Suppressor macrophage (primary cell): ENCODE data around the gene CA5B.
"Not testable (repeated sequence)": the region's sequence is repeated elsewhere in the genome, so short reads cannot be mapped to it uniquely, and the experiment has no call there.

Experiments used
- DNase-seq, 4 experiments: peaks; one replicate each; pipeline ENCODE4 v3.0.0-alpha.2; 2020 to 2022

CA5B gene

DNA sequence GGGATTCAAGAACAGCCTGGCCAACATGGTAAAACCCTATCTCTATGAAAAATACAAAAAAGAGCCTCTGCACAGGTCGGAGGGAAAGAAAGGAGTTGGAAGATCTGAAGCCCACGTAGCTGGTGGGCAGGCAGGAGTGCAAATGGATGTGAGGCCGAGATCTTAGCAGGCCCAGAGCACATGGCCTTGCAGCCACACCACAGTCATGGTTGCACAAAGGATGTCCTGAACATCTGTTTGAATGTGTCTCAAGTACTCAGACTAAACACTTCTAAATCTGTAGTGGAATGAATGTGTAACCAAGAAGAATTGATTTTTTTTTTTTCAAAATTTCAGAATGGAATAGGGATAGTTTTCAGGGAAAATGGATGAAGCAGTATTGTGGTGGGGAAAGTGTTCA lies 10.8 kb downstream of the CA5B start:
- DNase-seq, result no peak

DNA sequence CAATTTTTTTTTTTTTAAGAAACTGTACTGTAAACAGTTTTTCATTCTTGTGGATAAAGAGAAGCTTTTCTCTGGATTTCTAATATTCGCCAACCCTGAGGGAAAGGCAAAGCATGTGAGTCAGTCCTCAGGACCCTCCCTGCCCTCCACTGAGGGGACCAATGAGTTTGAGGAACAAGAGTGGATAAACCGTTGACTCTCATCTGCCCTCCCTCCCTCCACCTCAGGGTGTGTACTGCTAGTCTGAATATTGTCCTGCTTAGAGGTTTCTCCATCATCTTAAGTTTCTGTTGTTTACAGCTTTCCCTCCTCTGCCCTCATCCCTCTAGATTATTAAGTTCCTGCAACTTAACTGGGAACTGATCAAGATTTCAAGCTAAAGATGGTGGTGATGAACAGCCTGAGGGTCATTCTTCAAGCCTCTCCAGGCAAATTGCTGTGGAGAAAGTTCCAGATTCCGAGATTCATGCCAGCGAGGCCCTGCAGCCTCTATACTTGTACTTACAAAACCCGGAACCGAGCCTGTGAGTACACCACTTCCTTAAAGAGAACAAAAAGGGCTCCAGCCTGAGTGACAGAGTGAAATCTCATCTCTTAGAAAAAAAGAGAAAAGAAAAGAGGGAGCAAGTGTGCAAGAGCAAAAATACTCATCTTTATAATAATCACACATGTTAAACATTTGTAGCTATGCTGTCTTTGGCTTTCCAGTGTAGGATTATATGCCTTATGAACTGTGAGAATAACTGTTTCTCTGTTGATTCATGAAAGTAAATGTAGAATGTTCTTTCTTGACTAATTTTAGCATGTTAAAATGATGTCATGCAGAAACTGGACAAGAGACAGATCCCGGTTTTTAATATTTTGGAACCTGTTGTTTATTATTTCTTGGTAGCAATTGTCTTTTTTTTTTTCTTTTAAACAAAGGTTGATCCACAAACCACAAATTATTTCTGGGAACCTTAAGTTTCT lies 11.9 kb downstream of the CA5B start:
- DNase-seq, result peak; percentile 55 to 76 (median 62)

DNA sequence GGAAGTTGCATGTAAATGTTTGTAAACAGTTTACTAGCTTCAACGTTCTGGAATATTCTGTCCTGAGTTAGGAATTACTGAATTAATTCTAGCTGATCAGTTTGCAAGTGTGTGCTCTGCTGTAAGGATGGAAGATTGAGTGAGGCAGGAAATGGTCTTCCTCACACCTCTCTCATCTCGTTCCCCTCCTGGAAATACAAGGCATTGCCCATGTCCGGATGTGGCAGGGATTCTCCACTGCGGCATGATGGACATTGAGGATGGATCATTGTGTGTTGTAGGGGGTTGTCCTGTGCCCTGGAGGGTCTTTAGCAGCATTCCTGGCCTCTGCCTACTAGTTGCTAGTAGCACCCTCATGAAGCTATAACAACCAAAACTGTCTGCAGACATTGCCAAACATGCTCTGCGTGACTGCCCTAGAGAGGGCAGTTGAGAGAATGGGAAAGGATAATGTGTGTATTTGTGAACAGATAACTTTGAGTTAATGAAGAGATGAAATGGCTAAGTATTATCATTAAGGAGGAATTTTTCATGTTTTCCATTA lies 12.6 kb downstream of the CA5B start:
- DNase-seq, result no peak

DNA sequence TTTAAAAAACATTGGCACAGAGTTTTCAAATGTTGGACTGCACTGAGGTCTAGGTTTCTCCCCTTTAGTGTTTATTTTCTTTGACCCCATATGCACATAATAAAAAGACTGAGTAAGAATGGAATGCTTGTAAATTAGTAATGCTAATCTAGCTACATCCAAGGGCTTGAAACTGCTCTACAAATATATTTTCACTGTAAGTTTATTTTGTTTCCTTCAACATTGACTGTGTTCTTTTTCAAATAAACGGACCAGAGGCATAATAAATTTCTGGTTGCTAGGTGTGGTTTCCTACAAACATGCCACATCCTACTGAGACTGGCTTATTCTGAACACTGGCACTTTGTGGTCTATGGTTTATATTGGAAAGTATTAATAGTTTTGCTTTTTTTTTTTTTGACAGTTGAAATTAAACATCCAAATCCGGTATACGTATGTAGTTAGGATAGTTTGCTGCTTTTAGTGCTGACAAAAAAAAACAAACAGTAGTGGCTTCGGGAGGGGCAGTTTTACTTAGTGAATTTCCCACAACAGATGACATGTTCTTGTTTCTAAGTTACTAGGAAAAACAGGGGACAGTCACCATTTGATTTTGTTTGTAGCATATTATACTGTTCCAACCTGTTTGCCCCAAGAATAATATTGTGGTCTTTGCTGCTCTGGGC lies 13.2 kb downstream of the CA5B start:
- peak in 2 of 4 experiments; percentile 1 to 16 for DNase-seq

DNA sequence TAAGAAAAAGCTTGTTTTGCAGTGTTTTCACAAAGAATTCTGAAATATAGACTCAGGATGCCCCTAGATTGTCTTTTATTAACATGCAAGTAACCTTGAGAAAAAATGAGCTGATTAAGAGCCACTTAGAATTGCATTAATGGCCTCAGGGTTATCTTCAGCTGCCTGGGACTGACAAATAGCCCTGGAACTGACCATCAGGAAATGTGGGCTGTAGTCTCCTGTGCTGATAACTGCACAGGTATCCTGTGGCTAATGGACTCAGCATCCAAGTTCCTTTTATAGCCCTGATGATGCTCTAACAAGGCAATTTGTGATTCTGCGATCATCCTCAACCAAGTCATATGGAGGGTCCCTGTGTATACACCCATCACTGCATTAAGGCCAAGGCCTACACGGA lies 17.0 kb downstream of the CA5B start:
- DNase-seq, result no peak

DNA sequence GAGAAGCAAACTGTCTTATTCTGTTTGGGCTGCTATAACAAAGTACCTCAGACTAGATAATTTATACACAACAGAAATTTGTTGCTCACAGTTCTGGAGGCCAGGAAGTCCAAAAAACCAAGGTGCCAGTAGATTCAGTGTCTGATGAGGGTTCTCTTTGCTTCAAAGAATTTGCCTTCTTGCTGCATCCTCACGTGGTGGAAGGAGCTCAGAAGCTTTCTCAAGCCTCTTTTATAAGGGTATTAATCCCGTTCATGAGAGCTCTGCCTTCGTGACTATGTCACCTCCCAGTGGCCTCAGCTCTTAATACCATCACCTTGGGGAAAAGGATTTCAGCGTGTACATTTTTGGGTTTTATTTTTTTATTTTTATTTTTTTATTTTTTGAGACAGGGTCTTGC lies 20.1 kb downstream of the CA5B start:
- DNase-seq, result no peak

DNA sequence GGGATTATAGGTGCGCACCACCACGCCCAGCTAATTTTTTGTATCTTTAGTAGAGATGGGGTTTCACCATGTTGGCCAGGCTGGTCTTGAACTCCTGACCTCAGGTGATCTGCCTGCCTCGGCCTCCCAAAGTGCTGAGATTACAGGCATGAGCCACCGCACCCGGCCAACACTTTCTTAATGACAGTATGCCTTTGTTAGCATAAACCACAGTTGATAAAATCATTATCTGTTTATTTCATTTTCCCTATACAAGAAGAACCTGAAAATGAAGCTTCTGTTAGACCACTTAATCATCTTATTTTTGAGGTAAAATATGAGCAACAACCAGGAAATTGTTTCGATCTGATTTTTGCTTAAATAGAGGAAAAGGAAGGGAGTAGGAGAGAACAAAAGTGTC lies 21.8 kb downstream of the CA5B start:
- DNase-seq, result not testable (repeated sequence)

DNA sequence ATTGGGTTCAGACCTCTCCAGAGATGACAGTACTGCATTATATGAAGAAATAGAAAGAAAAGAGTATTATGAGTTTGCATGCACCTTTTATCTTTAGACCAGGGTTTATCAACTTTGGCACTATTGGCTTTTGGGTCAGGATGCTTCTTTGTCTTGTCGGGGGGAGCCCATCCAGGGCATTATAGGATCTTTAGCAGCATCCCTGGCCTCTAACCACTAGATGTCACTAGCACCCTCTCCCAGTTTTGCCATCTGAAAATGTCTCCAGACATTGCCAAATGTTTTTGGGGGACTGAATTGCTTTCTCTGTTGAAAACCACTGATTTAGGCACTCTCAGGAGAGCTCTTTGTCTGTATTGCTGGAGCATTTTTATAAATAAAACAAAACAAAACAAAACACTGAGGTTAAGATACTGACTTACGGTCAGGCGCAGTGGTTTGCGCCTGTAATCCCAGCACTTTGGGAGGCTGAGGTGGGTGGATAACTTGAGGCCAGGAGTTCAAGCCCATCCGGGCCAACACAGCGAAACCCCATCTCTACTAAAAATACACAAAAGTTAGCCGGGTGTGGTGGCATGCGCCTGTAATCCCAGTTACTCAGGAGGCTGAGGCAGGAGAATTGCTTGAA lies 23.6 kb downstream of the CA5B start:
- peak; percentile 36 to 54 (median 39) for DNase-seq

DNA sequence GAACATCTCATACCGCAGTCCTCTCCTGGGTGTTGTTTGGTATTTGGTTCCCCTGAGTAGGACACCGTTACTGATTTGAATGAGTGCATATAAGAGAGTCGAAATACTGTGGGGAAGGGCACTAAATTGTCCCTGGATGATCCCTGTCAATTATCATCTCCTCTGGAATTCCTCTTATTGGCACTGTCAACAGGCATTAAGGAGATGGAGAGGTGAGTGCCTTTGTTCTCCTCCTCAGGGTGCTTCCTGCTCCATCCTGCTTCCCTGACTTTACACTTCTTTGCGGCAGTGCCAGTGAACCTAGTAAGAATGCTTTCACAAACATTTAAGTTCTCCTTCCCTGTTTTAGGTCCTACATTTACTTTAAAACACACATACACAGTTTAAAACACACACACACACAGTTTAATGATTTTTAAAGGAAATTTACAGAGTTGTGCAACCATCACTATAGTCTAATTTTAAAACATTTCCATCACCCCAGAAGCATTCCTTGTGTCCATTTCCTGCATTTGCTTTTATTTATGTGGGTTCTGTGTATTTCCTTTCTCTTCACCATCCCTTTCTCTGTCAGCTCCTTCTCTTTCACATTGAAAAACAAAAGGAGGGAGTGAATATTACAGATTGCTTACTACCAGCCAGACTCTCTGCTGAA lies 31.4 kb downstream of the CA5B start:
- no peak for DNase-seq

DNA sequence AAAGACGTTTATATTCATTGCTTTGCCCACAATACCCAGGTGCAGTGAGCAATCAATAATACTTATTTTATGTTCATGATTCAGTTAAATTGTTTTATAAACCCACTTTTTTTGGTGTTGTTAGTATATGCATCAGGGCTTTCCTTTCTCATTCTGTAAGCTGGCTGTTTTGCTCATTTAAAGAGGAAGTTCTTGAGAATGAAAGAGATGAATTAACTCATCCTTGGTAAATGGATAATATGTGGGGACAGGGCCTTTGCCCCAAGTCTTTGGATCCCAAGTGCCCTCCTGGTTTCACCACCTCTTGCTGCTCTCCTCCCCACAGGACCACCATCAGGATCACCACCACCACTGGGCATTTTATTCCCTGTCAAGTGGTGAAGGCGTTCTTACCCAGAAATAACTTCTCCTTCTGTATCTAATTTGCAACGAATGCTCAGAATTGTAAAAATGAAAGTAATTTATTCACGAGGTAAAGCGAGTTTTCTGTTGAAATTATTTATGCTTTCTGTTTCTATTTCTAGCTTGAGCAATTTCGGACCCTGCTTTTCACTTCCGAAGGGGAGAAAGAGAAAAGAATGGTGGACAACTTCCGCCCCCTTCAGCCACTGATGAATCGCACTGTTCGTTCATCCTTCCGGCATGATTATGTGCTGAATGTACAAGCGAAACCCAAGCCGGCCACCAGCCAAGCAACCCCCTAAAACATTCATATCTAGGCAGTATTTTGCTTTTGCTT lies 44.1 kb downstream of the CA5B start:
- DNase-seq, result peak; percentile 4 to 29 (median 21)

DNA sequence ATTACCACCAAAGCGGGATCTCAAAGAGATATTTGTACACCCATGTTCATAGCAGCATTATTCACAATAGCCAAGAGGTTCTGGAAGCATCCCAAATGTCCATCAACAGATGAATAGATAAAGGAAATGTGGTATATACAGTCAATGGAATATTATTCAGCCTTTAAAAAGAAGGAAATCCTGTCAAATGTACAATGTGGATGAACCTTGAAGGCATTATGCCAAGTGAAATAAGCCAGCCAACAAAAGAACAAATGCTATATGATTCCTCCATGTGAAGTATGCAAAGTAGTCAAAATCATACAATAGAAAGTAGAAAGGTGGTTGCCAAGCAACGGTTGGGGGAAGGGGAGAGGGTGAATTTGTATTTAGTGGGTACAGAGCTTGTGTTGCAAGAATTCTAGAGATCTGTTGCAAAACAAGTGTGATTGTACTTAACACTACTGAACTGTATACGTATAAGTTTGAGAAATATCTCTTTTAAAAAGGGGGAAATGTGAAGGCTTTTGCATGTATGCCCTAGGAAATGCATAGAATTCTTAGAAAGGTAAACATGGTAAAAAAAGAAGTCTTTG lies 47.2 kb downstream of the CA5B start:
- peak in 1 of 4 experiments; percentile 5 for DNase-seq

DNA sequence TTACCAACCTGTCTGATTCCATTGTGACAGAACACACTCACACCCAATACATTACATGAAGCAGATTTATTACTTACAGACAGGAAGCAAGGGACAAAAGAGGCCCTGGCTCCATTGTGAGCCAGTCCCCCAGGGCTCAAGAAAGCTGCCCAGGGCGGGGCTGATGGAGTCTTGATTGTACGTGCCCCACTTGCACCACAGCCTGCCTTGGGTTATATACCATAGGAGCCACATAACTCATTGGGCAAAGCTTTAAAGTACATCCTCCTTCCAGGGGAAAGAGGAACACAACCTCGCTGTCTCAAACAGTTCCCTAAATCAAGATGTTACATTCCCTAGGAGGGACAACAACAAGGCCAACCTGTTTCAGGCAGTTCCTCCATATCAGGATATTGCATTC lies 48.8 kb downstream of the CA5B start:
- DNase-seq, result peak; percentile 39 to 70 (median 55)

DNA sequence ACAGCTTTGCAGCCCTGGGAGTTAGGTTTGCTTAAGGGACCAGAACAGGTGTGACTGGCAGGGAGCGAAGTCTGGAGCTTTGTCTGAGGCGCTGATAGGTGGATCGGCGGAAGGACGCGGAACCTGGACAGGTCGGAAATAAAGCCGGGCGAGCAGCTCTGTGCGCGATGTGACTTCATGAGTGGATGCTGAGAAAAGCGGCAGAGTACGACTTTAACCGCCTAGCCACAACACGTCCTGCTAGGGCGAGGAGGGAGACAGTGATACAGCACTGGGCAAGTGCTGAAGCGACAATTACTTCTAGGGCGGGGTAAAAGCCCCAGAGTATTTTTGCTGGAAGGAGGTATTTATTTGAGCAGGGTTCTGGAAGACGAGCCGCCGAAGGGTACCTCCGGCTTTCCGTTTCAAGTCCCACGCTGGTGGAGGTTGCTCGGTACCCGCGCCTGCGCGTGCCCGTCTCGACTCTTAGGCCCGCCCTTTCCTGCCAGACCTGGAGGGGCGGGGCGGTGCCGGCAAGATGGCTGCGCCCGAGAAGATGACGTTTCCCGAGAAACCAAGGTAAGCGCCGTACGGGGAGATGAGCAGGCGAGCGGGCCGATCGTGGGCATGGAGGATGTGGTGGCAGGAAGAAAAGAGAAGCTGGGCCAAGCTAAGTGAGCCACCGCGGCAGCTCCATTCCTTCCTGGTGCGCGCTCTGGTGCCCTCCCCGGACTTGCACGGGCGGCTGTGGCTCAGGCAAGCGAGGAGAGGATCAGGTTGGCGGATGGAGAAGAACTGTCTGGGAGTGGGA lies 52.1 kb downstream of the CA5B start, which contains the start of gene ZRSR2:
TSS of gene ZRSR2 (plus strand) at position 506 of the 790 bp plus-strand sequence. CDS start at position 518, 12 bp downstream.
- peak; percentile 71 to 88 (median 78) for DNase-seq

DNA sequence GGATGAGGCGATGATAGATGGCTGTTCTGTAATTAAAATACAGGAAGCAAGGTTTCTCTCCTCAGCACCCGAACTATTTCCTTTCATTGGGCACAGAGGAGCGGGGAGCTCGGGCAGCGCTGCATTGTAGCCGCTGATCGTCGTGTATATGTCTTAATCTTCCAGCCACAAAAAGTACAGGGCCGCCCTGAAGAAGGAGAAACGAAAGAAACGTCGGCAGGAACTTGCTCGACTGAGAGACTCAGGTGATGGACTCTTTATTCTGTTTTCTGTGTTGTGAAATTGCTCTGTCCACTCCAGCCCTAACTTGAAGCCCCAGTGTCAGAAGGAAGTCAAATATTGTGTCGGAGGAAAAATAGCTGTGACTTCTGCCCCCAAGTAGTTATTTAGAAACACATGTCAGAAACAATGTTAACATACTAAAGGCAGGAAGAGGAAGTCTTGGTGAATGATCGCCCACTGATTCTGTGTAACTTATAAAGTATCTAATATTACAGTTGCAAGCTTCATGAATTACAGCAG lies 52.8 kb downstream of the CA5B start:
- peak in 3 of 4 experiments; percentile 45 to 65 (median 60) for DNase-seq

DNA sequence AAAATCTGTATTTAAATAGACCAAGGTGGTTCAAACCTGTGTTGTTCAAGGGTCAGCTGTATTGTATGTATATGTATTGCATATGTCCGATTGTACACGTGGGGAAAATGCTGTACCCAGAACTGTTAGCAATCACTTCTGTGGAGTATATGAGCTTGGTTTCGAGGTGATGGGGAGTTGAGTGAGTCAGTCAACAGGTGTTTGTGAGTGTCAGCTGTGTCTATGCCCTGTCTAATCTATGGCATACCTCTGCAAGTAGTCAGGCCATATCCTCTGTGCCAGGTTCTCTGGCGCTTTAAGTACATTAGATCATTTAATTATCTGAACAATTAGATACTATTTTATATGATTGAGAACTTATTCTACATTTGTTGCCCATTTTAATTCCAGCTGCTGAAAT lies 59.6 kb downstream of the CA5B start:
- no peak for DNase-seq

DNA sequence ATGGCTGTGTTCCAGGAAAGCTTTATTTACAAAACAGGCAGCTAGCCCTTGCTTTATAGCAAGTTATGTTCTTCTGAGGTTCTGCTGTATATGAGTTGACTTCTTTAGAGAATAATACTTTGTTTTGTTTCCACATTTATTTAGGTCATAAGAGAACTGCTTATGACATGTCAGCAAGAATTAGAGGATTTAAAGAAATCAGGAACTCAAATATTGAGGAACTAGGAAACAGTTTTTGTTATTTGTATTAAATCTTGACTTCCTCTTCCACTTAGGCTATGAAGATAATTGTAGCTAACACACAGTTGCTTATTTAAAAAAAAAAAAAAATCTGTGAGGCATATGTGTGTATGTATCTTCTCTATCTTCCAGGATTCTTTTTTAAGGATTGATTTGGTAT lies 66.5 kb downstream of the CA5B start:
- peak in 3 of 4 experiments; percentile 11 to 84 (median 83) for DNase-seq

DNA sequence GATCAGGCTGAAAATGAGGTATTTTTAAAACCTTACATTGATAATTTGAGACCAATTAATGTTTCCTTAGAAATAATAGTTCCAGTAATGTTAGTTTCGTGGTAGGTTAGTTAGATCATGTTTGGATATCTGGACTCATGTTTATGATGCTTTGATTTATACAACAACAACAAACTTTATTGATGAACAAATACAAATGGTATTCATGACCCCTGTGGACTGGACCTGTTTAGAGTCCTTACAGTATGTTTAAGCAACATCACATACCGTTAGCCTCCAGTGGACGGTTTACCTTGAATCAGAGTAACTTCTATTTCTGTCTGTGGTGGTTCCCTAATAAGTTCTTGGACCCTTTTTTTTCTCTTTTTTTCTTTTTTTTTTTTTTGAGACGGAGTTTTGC lies 70.2 kb downstream of the CA5B start:
- DNase-seq, result no peak

DNA sequence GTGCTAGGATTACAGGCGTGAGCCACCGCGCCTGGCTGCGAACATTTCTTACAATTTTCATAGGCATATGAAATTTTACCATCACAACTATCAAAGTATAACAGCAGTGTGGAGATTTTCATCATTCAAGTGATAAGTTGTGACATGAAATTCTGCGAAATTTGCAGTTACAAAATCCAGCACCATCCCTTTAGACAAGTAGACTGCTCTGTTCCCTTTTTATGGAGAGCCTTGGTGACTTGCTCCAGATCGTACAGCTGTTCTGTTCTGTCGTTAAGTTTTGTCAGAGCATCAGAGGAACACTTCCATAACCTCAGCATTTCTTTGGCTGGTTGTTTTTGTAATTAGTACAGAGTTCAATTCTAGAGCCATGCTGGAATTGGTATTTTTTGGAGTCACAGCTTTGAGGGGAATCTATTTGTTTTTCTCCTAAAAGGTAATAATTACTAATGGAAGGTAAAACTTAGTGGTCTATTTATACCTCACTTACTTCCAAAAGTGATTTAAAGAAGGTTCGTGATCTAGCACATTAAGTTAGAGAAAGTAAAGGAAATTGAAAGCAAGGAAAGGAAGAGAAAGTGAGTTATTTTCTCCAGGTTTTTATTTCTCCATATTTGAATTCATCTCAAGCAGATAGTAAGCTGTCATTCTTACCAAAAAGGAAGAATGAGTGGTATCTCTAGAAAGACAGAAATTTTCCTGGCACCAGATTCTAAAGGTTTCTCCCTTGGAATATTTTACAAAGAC lies 74.3 kb downstream of the CA5B start:
- peak in 1 of 4 experiments; percentile 13 for DNase-seq

DNA sequence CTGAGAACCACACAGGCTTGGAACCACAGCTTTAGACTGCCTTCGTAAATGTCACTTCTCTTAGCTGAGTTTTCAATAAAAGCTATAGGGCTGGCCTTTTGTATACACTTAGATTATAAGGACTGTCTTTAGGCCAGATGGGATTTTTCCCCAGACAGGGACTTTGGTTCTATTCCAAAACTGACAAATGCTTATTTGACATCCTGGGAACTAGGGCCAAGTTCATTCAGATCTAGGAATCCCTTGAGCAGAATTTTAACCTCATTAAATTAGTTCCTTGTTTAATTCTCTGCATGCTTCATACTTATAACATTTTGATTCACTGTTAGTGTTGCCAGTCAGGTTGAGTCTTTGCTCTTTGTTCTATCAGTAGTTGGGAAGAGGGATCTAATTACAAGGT lies 75.3 kb downstream of the CA5B start:
- DNase-seq, result no peak
